SK-N-SH treated with all-trans-retinoic acid at 6 μM for 48 hours (cell line): ENCODE measurements around the gene SEZ6L2.

ENCODE experiments used
- ATAC-seq: fragments of 200-7000 bp; cut with Tn5 transposase; 3 replicates; pipeline ENCODE4 v1.9.1; 2020; ENCODE audit warnings: mild to moderate bottlenecking, moderate library complexity
- ARNTL ChIP-seq: fragments of 450-650 bp; formaldehyde crosslinking; IDR thresholded peaks from 2 replicates; pipeline ENCODE4 v1.5.0; 2020; ENCODE audit warnings: low read depth, mild to moderate bottlenecking, moderate library complexity, borderline replicate concordance
- BACH2 ChIP-seq: fragments of 250-450 bp; sonication (Bioruptor Pico); IDR thresholded peaks from 2 replicates; pipeline ENCODE4 v1.9.0; 2021; ENCODE audit warnings: mild to moderate bottlenecking, borderline replicate concordance
- CSDC2 ChIP-seq: fragments of 250-450 bp; sonication (Bioruptor Pico); IDR thresholded peaks from 2 replicates; pipeline ENCODE4 v1.5.0; 2020; ENCODE audit warnings: mild to moderate bottlenecking, moderate library complexity
- GLIS3 ChIP-seq: fragments of 250-450 bp; sonication (Bioruptor Pico); IDR thresholded peaks from 2 replicates; pipeline ENCODE4 v1.5.0; 2020; ENCODE audit warnings: mild to moderate bottlenecking, moderate library complexity
- ISL1 ChIP-seq: fragments of 250-450 bp; sonication (Bioruptor Pico); IDR thresholded peaks from 2 replicates; pipeline ENCODE4 v2.1.2; 2022; ENCODE audit warnings: mild to moderate bottlenecking, moderate library complexity
- OSR1 ChIP-seq: fragments of 250-450 bp; sonication (Bioruptor Pico); IDR thresholded peaks from 2 replicates; pipeline ENCODE4 v1.8.0; 2022; ENCODE audit warnings: moderate library complexity, mild to moderate bottlenecking, inconsistent platforms
- PPARA ChIP-seq: fragments of 250-450 bp; sonication (Bioruptor Pico); IDR thresholded peaks from 2 replicates; pipeline ENCODE4 v1.5.0; 2020; ENCODE audit warnings: mild to moderate bottlenecking, borderline replicate concordance
- RARB ChIP-seq: fragments of 250-450 bp; sonication (Bioruptor Pico); IDR thresholded peaks from 2 replicates; pipeline ENCODE4 v1.8.0; 2021; ENCODE audit warnings: mild to moderate bottlenecking, moderate library complexity
- SNAI2 ChIP-seq: fragments of 250-450 bp; sonication (Bioruptor Pico); IDR thresholded peaks from 2 replicates; pipeline ENCODE4 v1.5.0; 2020; ENCODE audit warnings: mild to moderate bottlenecking, moderate library complexity
- TCF4 ChIP-seq: fragments of 250-450 bp; sonication (Bioruptor Pico); IDR thresholded peaks from 2 replicates; pipeline ENCODE4 v1.8.0; 2021; ENCODE audit warnings: mild to moderate bottlenecking, moderate library complexity, borderline replicate concordance
- TOX ChIP-seq: fragments of 250-450 bp; sonication (Bioruptor Pico); IDR thresholded peaks from 2 replicates; pipeline ENCODE4 v1.8.0; 2021; ENCODE audit warnings: mild to moderate bottlenecking, moderate library complexity, borderline replicate concordance
- ZFP3 ChIP-seq: fragments of 250-450 bp; sonication (Bioruptor Pico); IDR thresholded peaks from 2 replicates; pipeline ENCODE4 v1.5.0; 2020; ENCODE audit warnings: mild to moderate bottlenecking, moderate library complexity
- ZFP30 ChIP-seq: fragments of 450-650 bp; formaldehyde crosslinking; IDR thresholded peaks from 2 replicates; pipeline ENCODE4 v1.5.0; 2022; ENCODE audit warnings: mild to moderate bottlenecking, moderate library complexity
- ZNF565 ChIP-seq: fragments of 450-650 bp; formaldehyde crosslinking; conservative IDR thresholded peaks from 2 replicates; pipeline ENCODE4 v1.5.0; 2020; ENCODE audit warnings: low read depth, mild to moderate bottlenecking, moderate library complexity
- ZNF70 ChIP-seq: fragments of 450-650 bp; formaldehyde crosslinking; IDR thresholded peaks from 2 replicates; pipeline ENCODE4 v1.5.0; 2020; ENCODE audit warnings: mild to moderate bottlenecking, moderate library complexity
- ZNF8 ChIP-seq: fragments of 450-650 bp; formaldehyde crosslinking; IDR thresholded peaks from 2 replicates; pipeline ENCODE4 v1.5.0; 2020; ENCODE audit warnings: mild to moderate bottlenecking, moderate library complexity
- TF ChIP-seq, protein P1 (sequence below): fragments of 250-450 bp; sonication (Bioruptor Pico); IDR thresholded peaks from 2 replicates; pipeline ENCODE4 v1.8.0; 2020; ENCODE audit warnings: mild to moderate bottlenecking, moderate library complexity, borderline replicate concordance
- TF ChIP-seq, protein P2 (sequence below): fragments of 250-450 bp; sonication (Bioruptor Pico); IDR thresholded peaks from 2 replicates; pipeline ENCODE4 v1.5.0; 2020; ENCODE audit warnings: mild to moderate bottlenecking, moderate library complexity
- TF ChIP-seq, protein P3 (sequence below): fragments of 250-450 bp; sonication (Bioruptor Pico); IDR thresholded peaks from 2 replicates; pipeline ENCODE4 v1.8.0; 2021; ENCODE audit warnings: low read depth, mild to moderate bottlenecking, moderate library complexity, borderline replicate concordance
- TF ChIP-seq, protein P4 (sequence below): fragments of 250-450 bp; sonication (Bioruptor Pico); IDR thresholded peaks from 2 replicates; pipeline ENCODE4 v1.5.1; 2021; ENCODE audit warnings: mild to moderate bottlenecking, moderate library complexity
- TF ChIP-seq, protein P5 (sequence below): fragments of 250-450 bp; sonication (Bioruptor Pico); IDR thresholded peaks from 2 replicates; pipeline ENCODE4 v1.5.1; 2020; ENCODE audit warnings: low read depth, mild to moderate bottlenecking, moderate library complexity

The SEZ6L2 gene

DNA sequence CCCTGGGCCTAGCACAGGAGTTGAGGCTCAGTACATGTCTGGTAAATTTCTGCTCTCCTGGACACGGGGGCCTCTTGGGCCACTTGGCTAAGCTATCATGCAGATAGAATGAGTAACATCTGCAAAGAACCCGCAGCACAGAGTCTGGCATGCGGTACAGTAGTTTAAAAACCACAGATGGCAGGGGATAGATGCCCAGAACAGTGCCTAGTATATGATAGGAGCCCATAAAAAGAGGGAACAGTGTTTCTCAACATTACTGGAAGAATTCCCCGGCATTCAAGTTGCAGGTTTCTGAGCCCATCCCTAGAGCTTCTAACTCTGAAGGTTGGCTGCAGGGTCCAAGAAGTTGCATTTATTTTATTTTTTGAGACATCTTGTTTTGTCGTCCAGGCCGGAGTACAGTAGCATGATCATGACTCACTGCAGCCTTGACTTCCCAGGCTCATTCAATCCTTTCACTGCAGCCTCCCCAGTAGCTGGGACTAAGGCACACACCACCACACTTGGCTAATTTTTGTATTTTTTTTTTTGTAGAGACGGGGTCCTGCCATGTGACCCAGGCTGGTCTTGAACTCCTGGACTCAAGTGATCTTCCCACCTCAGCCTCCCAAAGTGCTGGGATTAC is 42.1 kb downstream of the SEZ6L2 start (continued):
- TF ChIP-seq, protein P1, sequence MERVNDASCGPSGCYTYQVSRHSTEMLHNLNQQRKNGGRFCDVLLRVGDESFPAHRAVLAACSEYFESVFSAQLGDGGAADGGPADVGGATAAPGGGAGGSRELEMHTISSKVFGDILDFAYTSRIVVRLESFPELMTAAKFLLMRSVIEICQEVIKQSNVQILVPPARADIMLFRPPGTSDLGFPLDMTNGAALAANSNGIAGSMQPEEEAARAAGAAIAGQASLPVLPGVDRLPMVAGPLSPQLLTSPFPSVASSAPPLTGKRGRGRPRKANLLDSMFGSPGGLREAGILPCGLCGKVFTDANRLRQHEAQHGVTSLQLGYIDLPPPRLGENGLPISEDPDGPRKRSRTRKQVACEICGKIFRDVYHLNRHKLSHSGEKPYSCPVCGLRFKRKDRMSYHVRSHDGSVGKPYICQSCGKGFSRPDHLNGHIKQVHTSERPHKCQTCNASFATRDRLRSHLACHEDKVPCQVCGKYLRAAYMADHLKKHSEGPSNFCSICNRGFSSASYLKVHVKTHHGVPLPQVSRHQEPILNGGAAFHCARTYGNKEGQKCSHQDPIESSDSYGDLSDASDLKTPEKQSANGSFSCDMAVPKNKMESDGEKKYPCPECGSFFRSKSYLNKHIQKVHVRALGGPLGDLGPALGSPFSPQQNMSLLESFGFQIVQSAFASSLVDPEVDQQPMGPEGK (CRISPR knock-in tag) = no peak
- TF ChIP-seq ISL1 (CRISPR knock-in tag) (no peak), SNAI2 (CRISPR knock-in tag) (no peak), BACH2 (no peak), ZFP30 (CRISPR knock-in tag) (no peak)

DNA sequence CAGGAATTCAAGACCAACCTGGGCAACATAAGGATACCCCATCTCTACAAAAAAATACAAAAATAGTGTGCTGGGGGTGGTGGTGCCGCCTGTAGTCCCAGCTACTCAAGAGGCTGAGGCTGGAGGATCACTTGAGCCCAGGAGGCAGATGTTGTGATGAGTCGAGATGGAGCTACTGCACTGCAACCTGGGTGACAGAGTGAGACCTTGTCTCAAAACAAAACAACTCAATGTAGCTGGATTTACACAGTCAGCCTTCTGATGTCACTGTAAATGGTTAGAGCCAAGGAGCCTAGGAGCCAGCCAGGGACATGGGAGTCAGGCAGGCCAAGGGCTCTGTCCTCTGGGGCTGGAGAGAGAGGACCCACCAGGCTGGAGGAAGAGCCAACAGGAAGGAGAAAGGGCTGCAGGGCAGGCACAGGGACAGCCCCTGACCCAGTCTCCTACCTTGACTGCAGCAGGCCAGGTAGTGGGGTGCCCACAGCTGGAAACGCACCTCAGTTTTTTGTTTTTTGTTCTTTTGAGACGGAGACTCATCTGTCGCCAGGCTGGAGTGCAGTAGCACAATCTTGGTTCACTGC is 44.7 kb downstream of the SEZ6L2 start:
- peak; percentile 23 for ATAC-seq
- TF ChIP-seq GLIS3 (CRISPR knock-in tag) (no peak), PPARA (CRISPR knock-in tag) (no peak), OSR1 (CRISPR knock-in tag) (no peak), ZNF70 (no peak), SNAI2 (CRISPR knock-in tag) (no peak), CSDC2 (no peak), ZNF565 (CRISPR knock-in tag) (no peak), BACH2 (no peak), RARB (no peak), ZNF8 (CRISPR knock-in tag) (no peak), ZFP30 (CRISPR knock-in tag) (no peak), ZFP3 (no peak)
- TF ChIP-seq, protein P2, sequence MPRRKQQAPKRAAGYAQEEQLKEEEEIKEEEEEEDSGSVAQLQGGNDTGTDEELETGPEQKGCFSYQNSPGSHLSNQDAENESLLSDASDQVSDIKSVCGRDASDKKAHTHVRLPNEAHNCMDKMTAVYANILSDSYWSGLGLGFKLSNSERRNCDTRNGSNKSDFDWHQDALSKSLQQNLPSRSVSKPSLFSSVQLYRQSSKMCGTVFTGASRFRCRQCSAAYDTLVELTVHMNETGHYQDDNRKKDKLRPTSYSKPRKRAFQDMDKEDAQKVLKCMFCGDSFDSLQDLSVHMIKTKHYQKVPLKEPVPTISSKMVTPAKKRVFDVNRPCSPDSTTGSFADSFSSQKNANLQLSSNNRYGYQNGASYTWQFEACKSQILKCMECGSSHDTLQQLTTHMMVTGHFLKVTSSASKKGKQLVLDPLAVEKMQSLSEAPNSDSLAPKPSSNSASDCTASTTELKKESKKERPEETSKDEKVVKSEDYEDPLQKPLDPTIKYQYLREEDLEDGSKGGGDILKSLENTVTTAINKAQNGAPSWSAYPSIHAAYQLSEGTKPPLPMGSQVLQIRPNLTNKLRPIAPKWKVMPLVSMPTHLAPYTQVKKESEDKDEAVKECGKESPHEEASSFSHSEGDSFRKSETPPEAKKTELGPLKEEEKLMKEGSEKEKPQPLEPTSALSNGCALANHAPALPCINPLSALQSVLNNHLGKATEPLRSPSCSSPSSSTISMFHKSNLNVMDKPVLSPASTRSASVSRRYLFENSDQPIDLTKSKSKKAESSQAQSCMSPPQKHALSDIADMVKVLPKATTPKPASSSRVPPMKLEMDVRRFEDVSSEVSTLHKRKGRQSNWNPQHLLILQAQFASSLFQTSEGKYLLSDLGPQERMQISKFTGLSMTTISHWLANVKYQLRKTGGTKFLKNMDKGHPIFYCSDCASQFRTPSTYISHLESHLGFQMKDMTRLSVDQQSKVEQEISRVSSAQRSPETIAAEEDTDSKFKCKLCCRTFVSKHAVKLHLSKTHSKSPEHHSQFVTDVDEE (CRISPR knock-in tag) = no peak
- TF ChIP-seq, protein P3, sequence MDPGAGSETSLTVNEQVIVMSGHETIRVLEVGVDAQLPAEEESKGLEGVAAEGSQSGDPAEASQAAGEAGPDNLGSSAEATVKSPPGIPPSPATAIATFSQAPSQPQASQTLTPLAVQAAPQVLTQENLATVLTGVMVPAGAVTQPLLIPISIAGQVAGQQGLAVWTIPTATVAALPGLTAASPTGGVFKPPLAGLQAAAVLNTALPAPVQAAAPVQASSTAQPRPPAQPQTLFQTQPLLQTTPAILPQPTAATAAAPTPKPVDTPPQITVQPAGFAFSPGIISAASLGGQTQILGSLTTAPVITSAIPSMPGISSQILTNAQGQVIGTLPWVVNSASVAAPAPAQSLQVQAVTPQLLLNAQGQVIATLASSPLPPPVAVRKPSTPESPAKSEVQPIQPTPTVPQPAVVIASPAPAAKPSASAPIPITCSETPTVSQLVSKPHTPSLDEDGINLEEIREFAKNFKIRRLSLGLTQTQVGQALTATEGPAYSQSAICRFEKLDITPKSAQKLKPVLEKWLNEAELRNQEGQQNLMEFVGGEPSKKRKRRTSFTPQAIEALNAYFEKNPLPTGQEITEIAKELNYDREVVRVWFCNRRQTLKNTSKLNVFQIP (CRISPR knock-in tag) = no peak

DNA sequence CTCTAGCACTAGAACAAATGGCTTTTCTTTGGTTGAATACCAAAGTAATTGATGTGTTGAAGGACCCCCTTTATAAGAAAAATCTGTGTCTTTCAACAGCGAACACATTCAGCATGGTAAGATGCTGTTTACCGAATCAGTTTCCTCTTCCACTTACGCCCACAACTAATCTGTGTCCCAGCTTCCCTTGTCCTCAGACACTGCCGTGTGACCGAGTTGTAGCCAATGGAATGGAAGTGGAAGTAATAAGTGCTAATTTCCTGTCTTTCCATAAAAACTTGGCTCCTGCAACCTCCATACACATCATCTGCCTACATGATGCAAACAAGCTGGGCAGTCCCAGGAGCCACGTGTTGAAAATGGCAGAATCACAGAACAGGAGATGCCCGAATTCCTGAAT is 46.7 kb downstream of the SEZ6L2 start:
- TF ChIP-seq BACH2 = no peak
- no peak for TF ChIP-seq ARNTL
- TF ChIP-seq PPARA (CRISPR knock-in tag) = no peak
- no peak for TF ChIP-seq ZNF70
- TF ChIP-seq GLIS3 (CRISPR knock-in tag) = no peak
- TF ChIP-seq, protein P4, sequence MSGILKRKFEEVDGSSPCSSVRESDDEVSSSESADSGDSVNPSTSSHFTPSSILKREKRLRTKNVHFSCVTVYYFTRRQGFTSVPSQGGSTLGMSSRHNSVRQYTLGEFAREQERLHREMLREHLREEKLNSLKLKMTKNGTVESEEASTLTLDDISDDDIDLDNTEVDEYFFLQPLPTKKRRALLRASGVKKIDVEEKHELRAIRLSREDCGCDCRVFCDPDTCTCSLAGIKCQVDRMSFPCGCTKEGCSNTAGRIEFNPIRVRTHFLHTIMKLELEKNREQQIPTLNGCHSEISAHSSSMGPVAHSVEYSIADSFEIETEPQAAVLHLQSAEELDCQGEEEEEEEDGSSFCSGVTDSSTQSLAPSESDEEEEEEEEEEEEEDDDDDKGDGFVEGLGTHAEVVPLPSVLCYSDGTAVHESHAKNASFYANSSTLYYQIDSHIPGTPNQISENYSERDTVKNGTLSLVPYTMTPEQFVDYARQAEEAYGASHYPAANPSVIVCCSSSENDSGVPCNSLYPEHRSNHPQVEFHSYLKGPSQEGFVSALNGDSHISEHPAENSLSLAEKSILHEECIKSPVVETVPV (CRISPR knock-in tag) = no peak
- no peak for TF ChIP-seq ZNF565 (CRISPR knock-in tag)
- TF ChIP-seq, protein P1 (CRISPR knock-in tag) = no peak
- no peak for TF ChIP-seq RARB
- TF ChIP-seq TCF4 (CRISPR knock-in tag) = no peak
- TF ChIP-seq, protein P2 (CRISPR knock-in tag) = no peak
- TF ChIP-seq OSR1 (CRISPR knock-in tag) = no peak
- TF ChIP-seq, protein P5, sequence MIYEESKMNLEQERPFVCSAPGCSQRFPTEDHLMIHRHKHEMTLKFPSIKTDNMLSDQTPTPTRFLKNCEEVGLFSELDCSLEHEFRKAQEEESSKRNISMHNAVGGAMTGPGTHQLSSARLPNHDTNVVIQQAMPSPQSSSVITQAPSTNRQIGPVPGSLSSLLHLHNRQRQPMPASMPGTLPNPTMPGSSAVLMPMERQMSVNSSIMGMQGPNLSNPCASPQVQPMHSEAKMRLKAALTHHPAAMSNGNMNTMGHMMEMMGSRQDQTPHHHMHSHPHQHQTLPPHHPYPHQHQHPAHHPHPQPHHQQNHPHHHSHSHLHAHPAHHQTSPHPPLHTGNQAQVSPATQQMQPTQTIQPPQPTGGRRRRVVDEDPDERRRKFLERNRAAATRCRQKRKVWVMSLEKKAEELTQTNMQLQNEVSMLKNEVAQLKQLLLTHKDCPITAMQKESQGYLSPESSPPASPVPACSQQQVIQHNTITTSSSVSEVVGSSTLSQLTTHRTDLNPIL (CRISPR knock-in tag) = no peak
- no peak for TF ChIP-seq ZNF8 (CRISPR knock-in tag)
- TF ChIP-seq TOX (CRISPR knock-in tag) = no peak
- TF ChIP-seq ZFP3 = no peak
- no peak for TF ChIP-seq ISL1 (CRISPR knock-in tag)
- TF ChIP-seq, all 23 proteins: peak for 0

More for the DNA sequence above, 46.7 kb downstream of the SEZ6L2 start:
- ATAC-seq = no peak
